ENCODE measurements around the gene RAB17.

DNA sequence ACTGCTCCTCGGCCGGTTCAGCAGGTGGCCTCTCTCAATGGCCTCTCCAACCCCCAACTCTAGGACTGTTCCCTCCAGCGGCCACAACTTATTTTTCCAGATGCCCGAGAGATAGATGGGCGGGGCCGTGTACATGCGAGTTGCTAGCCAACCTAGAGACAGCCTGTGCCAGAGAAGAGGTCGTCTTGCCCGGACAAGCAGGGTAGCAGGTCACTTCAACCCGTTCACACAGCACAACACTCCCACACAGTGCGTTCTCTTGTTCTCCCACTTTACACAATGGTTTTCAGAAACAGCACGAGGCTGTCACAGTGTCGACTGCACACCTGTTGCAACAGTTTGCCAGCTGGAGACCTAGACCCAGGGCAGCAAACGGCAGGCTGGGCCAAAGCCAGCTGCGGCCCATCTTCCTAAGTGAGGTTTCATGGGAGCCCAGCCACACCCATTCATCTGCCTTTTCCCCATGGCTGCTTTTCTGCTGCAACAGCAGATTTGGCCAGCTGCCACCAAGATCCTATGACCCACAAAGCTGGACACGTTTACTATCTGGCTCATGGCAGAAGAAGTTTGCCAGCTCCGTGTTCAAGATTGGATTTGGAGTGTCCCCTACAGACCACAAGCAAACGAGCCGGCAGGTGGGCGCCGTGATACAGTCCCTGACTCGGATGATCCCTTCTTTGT is 31.4 kb downstream of the RAB17 start:
- TF ChIP-seq, protein P1, sequence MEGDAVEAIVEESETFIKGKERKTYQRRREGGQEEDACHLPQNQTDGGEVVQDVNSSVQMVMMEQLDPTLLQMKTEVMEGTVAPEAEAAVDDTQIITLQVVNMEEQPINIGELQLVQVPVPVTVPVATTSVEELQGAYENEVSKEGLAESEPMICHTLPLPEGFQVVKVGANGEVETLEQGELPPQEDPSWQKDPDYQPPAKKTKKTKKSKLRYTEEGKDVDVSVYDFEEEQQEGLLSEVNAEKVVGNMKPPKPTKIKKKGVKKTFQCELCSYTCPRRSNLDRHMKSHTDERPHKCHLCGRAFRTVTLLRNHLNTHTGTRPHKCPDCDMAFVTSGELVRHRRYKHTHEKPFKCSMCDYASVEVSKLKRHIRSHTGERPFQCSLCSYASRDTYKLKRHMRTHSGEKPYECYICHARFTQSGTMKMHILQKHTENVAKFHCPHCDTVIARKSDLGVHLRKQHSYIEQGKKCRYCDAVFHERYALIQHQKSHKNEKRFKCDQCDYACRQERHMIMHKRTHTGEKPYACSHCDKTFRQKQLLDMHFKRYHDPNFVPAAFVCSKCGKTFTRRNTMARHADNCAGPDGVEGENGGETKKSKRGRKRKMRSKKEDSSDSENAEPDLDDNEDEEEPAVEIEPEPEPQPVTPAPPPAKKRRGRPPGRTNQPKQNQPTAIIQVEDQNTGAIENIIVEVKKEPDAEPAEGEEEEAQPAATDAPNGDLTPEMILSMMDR (IDR thresholded peaks at IDR 0.05; ENCODE audit: low read depth, low read length): no peak
- no peak for TF ChIP-seq EZH2phosphoT487 (IDR thresholded peaks at IDR 0.05; ENCODE audit: low read depth)

Measured in OCI-LY3 (cell line).